ENCODE data around the gene MIS18A. TPM values are rescaled to one million over a fixed set of nuclear protein-coding genes. Genes with fewer than 3 reads are reported as not detected.

The MIS18A gene
- total RNA-seq, 5 donors from 2014 or later (not counting 1 experiment from before 2014, with no cell fraction given) = 4.5 to 10.0 (median 9.5) TPM

DNA sequence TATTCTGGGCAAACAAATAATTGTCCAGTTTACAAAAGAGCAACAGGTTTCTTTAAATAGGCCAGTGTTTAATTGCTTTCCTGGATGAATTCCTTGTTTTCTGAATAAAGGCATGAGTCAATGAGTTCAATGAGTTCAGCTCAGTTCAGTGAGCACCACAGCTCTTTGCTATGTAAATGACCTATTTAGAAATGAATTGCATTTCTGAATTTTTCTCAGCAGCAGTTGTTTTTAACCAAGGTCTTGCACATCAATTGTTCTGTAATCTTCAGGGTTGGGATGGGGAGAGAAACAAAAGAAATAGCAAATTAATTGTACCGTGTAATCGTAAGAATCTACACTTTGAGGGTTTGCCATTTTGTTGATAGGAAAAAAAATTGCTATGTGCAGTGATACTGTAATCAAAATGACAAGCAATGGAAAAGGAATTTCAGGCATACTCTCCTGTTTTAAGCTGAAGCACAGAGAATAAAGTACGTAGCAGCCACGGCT lies 45.7 kb downstream of the MIS18A start:
- Histone ChIP-seq H3K27me3 (replicated peaks in 1 of 2; ENCODE audit: control insufficient read depth in 2 of 2, extremely low read depth in 1 of 2, insufficient read depth in 2 of 2, low read length in 1 of 2) (peaks cover 0 to 5% of the 10 kb centered on the region in 2 experiments), H3K27ac (ENCODE audit: low read length) (no peak overlapping the region), H3K4me3 (ENCODE audit: control insufficient read depth in 1 of 2, extremely low read depth in 1 of 2, low read length in 1 of 2) (no peak overlapping the region), H3K36me3 (ENCODE audit: control insufficient read depth in 2 of 2, extremely low read depth in 1 of 2, insufficient read depth in 1 of 2, low read length in 1 of 2) (no peaks in the 10 kb centered on the region), H3K4me1 (ENCODE audit: control insufficient read depth in 1 of 2, extremely low read depth in 1 of 2, insufficient read depth in 2 of 2, low read length in 2 of 2) (no peaks in the 10 kb centered on the region), H3K9me3 (no peaks in the 10 kb centered on the region)
- Mint-ChIP-seq H3K27ac (no peak overlapping the region), H3K36me3 (no peaks in the 10 kb centered on the region), H3K4me1 (no peaks in the 10 kb centered on the region), H3K9me3 (no peaks in the 10 kb centered on the region), H3K27me3 (peaks cover 4 to 7% of the 10 kb centered on the region in 2 donors), H3K4me3 (no peak overlapping the region)
- no peak for DNase-seq
- no peak for ATAC-seq (replicated peaks in 1 of 4)
- 89% methylated on average over 4 of the region's 4 CpGs for WGBS (ENCODE audit: insufficient coverage)
- ChIA-PET CTCF (no interaction called here), POLR2A (no interaction called here)

DNA sequence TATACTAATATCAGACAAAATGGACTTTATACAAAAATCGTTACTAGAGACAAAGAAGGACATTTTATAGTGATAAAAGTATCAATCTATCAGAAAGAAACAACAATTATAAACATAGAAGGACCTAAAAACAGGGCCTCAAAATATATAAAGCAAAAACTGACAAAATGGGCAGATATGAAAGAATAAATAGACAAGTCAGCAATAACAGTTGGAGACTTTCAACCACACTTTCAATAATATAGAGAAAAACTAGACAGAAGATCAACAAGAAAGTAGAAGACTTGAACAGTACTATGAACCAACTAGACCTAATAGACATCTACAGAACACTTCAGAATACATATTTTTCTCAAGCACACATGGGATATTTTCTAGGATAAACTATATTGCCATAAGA lies 52.4 kb downstream of the MIS18A start:
- Mint-ChIP-seq H3K36me3 (peaks cover 11% of the 10 kb centered on the region), H3K27me3 (peaks cover 4% of the 10 kb centered on the region in 2 donors), H3K9me3 (peaks cover 9 to 16% (median 14%) of the 10 kb centered on the region in 3 donors), H3K27ac (no peak overlapping the region), H3K4me1 (no peaks in the 10 kb centered on the region), H3K4me3 (no peak overlapping the region)
- no peak for ATAC-seq (replicated peaks in 1 of 4)
- WGBS (ENCODE audit: insufficient coverage) = no CpG with 5 or more reads among the region's 1 CpG
- H3K36me3 ChIP-seq (ENCODE audit: control insufficient read depth in 2 of 2, extremely low read depth in 1 of 2, insufficient read depth in 1 of 2, low read length in 1 of 2) = no peaks in the 10 kb centered on the region
- no peaks in the 10 kb centered on the region for H3K27me3 ChIP-seq (replicated peaks in 1 of 2; ENCODE audit: control insufficient read depth in 2 of 2, extremely low read depth in 1 of 2, insufficient read depth in 2 of 2, low read length in 1 of 2)
- H3K4me1 ChIP-seq (ENCODE audit: control insufficient read depth in 1 of 2, extremely low read depth in 1 of 2, insufficient read depth in 2 of 2, low read length in 2 of 2) = no peaks in the 10 kb centered on the region
- ChIA-PET POLR2A (no interaction called here), CTCF (no interaction called here)
- no peaks in the 10 kb centered on the region for H3K9me3 ChIP-seq
- no peak overlapping the region for H3K4me3 ChIP-seq (ENCODE audit: control insufficient read depth in 1 of 2, extremely low read depth in 1 of 2, low read length in 1 of 2)
- DNase-seq = no peak
- no peak overlapping the region for H3K27ac ChIP-seq (ENCODE audit: low read length)

Other genes with a start within 250 kb of the MIS18A start
- gene MRAP, start 19.8 kb upstream of the MIS18A start, total RNA-seq = not detected
- 10 to 100 TPM; 13.4 to 20.2 (median 18.9) TPM for gene URB1, start 114.0 kb upstream of the MIS18A start, total RNA-seq
- 10 to 100 TPM in 4 of 5 donors, 1 to 10 TPM in 1; 9.7 to 22.1 (median 18.0) TPM for gene EVA1C, start 133.7 kb upstream of the MIS18A start, total RNA-seq